ENCODE measurements around the gene YPEL4.
"Not testable (repeated sequence)": the region's sequence is repeated elsewhere in the genome, so short reads cannot be mapped to it uniquely, and the experiment has no call there.

Gene YPEL4

DNA sequence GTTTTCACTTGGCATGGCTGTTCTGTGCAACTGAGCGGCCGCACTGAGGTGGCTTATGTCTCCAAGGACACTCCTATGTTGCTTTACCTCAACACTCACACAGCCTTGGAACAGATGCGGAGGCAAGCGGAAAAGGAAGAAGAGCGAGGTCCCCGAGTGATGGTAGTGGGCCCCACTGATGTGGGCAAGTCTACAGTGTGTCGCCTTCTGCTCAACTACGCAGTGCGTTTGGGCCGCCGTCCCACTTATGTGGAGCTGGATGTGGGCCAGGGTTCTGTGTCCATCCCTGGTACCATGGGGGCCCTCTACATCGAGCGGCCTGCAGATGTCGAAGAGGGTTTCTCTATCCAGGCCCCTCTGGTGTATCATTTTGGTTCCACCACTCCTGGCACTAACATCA is 10.0 kb upstream of the YPEL4 start:
- H3K36me3 ChIP-seq (ENCODE audit: insufficient read depth, low read length) = peaks cover 7% of the 10 kb centered on the region; the same call in 1 of the 2 replicates
- no peaks in the 10 kb centered on the region for H3K9me3 ChIP-seq (ENCODE audit: control insufficient read depth, insufficient read depth, low read length)
- H3K9ac ChIP-seq (ENCODE audit: low read depth, low read length) = no peak overlapping the region
- H3K4me1 ChIP-seq (ENCODE audit: insufficient read depth, low read length) = no peaks in the 10 kb centered on the region

DNA sequence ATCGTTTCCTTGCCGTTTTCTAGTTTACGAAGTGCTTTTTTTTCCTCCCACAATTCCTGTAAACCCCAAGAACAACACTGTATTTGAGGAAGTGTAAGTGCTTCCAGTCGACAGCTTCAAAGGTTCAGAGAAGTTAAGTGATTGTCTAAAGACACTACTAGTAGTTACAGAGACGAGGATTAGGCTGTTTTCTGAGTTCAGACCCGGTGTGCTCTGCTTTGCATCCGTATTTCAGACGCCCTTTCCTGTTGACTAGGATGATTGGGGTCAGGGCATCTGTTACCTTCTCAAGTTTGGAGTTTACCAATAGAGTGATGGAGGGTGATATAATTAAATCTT is 8.3 kb upstream of the YPEL4 start:
- peaks cover 7% of the 10 kb centered on the region; the same call in 1 of the 2 replicates for H3K36me3 ChIP-seq (ENCODE audit: insufficient read depth, low read length)
- H3K9ac ChIP-seq (ENCODE audit: low read depth, low read length) = peak overlapping the region; percentile 96
- H3K9me3 ChIP-seq (ENCODE audit: control insufficient read depth, insufficient read depth, low read length) = no peaks in the 10 kb centered on the region
- H3K4me1 ChIP-seq (ENCODE audit: insufficient read depth, low read length) = peaks cover 8% of the 10 kb centered on the region; the same call in 1 of the 2 replicates

DNA sequence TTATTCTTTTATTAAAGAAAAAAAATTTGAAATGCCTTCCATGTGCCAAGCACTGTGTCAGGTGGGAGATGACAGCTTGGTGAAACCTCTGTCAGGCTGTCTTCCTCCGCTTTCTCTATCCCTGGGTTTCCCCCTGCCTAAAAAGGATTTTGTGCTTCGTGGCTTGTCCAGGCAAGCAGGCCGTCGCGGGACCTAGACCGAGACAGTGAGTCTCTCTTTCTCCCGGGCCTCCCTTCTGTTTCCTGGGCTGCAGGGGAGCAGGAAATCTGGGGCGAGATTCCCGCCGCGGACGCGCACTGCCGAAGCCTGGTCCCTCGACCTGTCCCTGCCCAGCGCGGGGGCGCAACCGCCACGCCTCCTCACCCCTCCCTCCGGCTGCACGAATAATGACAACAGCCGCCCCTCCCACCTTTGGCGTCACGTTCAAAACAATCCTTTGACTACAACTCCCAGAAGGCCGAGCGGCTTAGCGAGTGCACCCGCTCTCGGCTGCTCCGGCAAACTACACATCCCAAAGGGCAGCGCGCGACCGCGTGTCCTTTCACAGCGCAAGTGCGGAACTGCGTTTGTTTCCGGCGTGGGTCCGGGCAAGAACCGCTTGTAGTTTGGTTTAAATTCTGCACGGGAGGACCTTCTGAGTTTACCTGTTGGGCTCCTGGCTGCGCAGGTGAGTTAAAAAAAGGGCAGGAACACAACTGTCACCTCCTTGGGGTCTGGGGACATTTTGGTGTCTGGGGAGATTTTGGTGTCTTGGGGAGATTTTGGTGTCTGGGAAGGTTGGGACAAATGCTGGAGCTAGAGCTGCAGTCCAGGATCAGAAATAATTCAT is 7.7 kb upstream of the YPEL4 start, which contains the start of gene CLP1:
TSS of gene CLP1 (plus strand) at position 569 of the 829 bp plus-strand sequence. CDS start 1,715 bp downstream, outside the sequence.
- Histone ChIP-seq H3K36me3 (ENCODE audit: insufficient read depth, low read length) (peaks cover 7% of the 10 kb centered on the region; the same call in 1 of the 2 replicates), H3K4me1 (ENCODE audit: insufficient read depth, low read length) (peaks cover 11% of the 10 kb centered on the region; the same call in 1 of the 2 replicates), H3K9me3 (ENCODE audit: control insufficient read depth, insufficient read depth, low read length) (no peaks in the 10 kb centered on the region), H3K9ac (ENCODE audit: low read depth, low read length) (peak within 1 kb of the TSS; percentile 96)

DNA sequence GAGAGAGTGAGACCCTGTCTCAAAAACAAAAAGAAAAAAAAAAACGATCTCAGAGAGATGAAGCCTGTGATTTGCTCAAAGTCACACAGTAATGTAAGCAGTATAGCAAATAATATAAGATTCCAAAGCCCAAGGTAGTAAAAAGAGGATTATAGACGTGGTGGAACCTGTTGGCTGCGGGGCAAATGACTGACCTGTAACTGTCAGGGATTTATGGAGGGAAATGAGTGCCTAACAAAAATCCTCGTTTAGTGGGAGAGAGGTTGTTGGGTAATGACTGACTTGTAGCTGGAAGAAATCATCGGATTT is 7.1 kb upstream of the YPEL4 start:
- no peaks in the 10 kb centered on the region for H3K9me3 ChIP-seq (ENCODE audit: control insufficient read depth, insufficient read depth, low read length)
- H3K36me3 ChIP-seq (ENCODE audit: insufficient read depth, low read length) = peaks cover 7% of the 10 kb centered on the region; the same call in 1 of the 2 replicates
- peak overlapping the region; percentile 96; the same call in 1 of the 2 replicates for H3K9ac ChIP-seq (ENCODE audit: low read depth, low read length)
- peaks cover 11% of the 10 kb centered on the region; the same call in 1 of the 2 replicates for H3K4me1 ChIP-seq (ENCODE audit: insufficient read depth, low read length)

DNA sequence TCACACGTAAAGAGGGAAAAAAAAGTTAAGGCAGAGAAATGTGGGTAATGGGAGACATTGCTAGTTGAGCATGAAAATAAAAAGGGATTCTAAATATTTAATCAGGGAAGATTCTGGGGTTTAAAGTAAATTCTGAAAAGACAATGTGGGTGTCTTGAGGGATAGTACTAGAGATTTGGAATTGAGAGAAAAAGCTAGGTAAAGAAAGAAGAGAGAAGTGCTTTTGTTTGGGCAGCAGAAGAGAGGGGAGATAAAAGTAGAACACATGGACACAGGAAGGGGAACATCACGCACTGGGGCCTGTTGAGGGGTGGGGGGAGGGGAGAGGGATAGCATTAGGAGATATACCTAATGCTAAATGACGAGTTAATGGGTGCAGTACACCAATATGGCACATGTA is 3.5 kb upstream of the YPEL4 start:
- Histone ChIP-seq H3K4me1 (ENCODE audit: insufficient read depth, low read length) (peaks cover 21% of the 10 kb centered on the region; the same call in 1 of the 2 replicates), H3K9ac (ENCODE audit: low read depth, low read length) (no peak overlapping the region), H3K36me3 (ENCODE audit: insufficient read depth, low read length) (no peaks in the 10 kb centered on the region), H3K9me3 (ENCODE audit: control insufficient read depth, insufficient read depth, low read length) (no peaks in the 10 kb centered on the region)

DNA sequence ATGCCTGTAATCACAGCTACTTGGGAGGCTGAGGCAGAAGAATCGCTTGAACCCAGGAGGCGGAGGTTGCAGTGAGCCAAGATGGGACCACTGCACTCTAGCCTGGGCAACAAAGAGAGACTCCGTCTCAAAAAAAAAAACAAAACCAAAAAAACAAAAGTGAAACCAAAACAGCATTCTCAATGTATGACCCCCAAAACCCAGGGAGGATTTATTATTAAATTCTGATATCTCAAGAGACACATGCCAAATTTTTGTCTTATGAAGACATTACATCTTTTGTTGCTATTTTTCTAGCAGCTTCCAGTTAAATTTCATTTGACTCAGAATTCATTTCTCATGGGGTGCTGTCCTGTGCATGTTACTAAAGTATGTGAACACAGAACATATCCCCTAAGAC is 3.0 kb upstream of the YPEL4 start:
- H3K36me3 ChIP-seq (ENCODE audit: insufficient read depth, low read length) = no peaks in the 10 kb centered on the region
- H3K4me1 ChIP-seq (ENCODE audit: insufficient read depth, low read length) = peaks cover 21% of the 10 kb centered on the region; the same call in 1 of the 2 replicates
- H3K9me3 ChIP-seq (ENCODE audit: control insufficient read depth, insufficient read depth, low read length) = no peaks in the 10 kb centered on the region
- no peak overlapping the region for H3K9ac ChIP-seq (ENCODE audit: low read depth, low read length)

DNA sequence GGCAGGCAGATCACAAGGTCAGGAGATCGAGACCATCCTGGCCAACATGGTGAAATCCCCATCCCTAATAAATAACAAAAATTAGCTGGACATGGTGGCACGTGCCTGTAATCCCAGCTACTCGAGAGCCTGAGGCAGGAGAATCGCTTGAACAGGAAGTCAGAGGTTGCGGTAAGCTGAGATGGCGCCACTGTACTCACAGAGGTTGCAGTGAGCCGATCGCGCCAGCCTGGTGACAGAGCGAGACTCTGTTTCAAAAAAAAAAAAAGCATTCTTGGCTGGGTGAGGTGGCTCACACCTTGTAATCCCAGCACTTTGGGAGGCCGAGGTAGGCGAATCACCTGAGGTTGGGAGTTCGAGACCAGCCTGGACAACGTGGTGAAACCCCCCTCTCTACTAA is 2.5 kb upstream of the YPEL4 start:
- H3K9ac ChIP-seq (ENCODE audit: low read depth, low read length); H3K36me3 ChIP-seq (ENCODE audit: insufficient read depth, low read length); H3K9me3 ChIP-seq (ENCODE audit: control insufficient read depth, insufficient read depth, low read length): not testable (repeated sequence)
- H3K4me1 ChIP-seq (ENCODE audit: insufficient read depth, low read length) = peaks cover 25% of the 10 kb centered on the region; the same call in 1 of the 2 replicates

DNA sequence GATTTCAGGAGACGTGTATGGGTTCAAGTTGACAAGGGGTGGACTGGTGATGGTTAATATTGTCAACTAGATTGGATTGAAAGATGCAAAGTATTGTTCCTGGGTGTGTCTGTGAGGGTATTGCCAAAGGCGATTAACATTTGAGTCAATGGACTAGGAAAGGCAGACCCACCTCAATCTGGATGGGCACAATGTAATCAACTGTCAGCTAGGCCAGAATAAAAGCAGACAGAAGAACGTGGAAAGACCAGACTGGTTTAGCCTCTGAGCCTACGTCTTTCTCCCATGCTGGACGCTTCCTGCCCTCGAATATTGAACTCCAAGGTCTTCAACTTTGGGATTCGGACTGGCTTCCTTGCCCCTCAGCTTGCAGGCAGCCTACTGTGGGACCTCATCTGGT is 1.7 kb upstream of the YPEL4 start:
- H3K9me3 ChIP-seq (ENCODE audit: control insufficient read depth, insufficient read depth, low read length) = no peaks in the 10 kb centered on the region
- no peaks in the 10 kb centered on the region for H3K36me3 ChIP-seq (ENCODE audit: insufficient read depth, low read length)
- peaks cover 27% of the 10 kb centered on the region; the same call in 1 of the 2 replicates for H3K4me1 ChIP-seq (ENCODE audit: insufficient read depth, low read length)
- no peak overlapping the region for H3K9ac ChIP-seq (ENCODE audit: low read depth, low read length)

DNA sequence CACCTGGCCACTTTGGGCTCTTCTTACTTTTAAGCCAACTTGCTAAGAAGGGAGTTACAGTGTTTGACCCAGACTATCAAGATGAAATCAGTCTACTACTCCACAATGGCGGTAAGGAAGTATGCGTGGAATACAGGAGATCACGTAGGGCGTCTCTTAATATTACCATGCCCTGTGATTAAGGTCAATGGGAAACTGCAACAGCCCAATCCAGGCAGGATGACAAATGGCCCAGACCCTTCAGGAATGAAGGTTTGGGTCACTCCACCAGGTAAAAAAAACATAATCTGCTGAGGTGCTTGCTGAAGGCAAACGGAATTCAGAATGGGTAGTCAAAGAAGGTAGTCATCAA is 1.0 kb upstream of the YPEL4 start:
- Histone ChIP-seq H3K9me3 (ENCODE audit: control insufficient read depth, insufficient read depth, low read length) (no peaks in the 10 kb centered on the region), H3K36me3 (ENCODE audit: insufficient read depth, low read length) (no peaks in the 10 kb centered on the region), H3K4me1 (ENCODE audit: insufficient read depth, low read length) (peaks cover 32% of the 10 kb centered on the region; the same call in 1 of the 2 replicates), H3K9ac (ENCODE audit: low read depth, low read length) (no peak overlapping the region)

DNA sequence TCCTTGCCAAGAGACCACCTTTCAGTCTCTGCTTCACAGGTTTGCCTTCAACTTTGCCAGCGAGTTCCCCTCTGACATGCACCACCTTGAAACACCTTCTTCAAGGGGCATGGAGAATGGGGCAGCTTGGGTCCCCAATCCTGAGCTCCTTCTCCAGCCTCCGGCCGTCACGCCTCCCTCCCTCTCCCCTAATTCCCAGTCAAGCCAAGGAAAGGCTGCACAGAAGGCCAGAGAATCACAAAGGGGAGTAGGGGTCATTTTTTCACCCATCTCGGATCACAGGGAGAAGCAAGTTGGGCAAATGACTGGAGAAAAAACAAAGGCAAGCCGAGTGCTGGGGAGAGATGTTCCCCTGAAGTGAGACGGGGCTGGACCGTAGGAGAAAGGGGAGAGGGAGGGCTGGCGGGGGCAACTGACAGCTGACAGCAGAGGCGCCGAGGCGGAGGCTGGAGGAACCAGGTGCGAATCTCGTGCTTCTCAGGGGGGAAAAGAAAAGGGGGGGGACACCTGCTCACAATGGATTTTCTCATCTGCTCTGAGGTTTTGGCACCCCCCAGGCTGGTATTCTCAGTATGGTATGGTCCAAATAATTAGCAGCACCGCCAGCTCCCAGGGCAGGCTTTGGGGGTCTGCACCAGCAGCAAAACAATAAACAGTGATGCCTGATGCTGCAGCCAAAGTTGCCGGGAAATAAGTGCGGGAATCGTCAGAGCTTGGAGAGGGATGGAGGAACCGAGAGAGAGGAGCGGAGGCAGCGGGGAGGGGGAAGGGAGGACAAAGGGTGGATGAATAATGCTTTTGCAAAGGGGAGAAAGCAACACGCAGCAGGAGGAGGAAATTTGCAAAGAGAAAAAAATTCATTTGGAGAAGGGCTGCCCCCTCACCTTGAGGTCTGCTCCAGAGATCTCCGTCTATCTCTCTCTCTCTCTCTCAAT is 644 bp downstream of the YPEL4 start:
- Histone ChIP-seq H3K9ac (ENCODE audit: low read depth, low read length) (peak overlapping the region; percentile 34), H3K9me3 (ENCODE audit: control insufficient read depth, insufficient read depth, low read length) (no peaks in the 10 kb centered on the region), H3K36me3 (ENCODE audit: insufficient read depth, low read length) (no peaks in the 10 kb centered on the region), H3K4me1 (ENCODE audit: insufficient read depth, low read length) (peaks cover 40% of the 10 kb centered on the region)

DNA sequence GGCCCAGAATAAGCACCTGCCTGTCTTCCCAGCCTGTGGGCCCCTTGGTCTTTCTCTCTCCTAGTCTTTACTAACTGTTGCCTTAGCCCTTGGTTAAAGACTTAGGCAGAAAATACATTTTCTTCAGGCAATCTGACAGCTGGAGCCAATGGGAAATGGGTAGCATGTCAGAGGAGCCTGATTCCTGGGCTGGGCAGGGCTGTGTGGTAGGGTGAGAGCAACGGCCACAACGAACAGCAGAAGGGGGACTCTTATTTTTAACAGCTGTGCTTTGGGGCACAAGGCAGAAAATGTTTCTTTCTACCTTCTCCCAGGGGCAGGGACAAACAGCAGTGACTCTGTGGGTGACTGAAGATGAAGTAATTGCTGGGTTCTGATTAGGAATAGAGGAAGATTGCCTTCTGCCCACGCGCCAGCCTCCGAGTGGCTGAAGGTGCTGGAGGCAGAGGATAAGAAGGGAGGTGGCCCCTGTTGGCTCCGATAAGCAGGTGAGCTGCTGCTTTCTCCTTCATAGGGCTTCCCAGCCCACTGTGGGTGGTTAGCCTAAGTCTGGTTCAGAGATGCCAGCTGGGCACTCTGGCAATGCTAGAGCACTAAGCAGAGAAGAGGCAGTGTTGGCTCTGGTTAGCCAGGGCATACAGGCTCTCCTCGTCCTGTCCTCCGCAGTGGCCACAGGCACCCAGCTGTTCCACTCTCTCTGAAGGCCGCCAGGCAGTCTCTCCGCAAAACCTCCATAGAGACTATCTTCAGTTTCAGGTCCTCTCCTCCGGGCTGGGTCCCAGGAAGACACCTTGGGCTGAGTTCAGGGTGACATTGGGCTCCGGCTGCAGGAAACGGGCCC is 1.5 kb downstream of the YPEL4 start:
- Histone ChIP-seq H3K4me1 (ENCODE audit: insufficient read depth, low read length) (peaks cover 34% of the 10 kb centered on the region), H3K9me3 (ENCODE audit: control insufficient read depth, insufficient read depth, low read length) (no peaks in the 10 kb centered on the region), H3K36me3 (ENCODE audit: insufficient read depth, low read length) (no peaks in the 10 kb centered on the region), H3K9ac (ENCODE audit: low read depth, low read length) (peak overlapping the region; percentile 34)

DNA sequence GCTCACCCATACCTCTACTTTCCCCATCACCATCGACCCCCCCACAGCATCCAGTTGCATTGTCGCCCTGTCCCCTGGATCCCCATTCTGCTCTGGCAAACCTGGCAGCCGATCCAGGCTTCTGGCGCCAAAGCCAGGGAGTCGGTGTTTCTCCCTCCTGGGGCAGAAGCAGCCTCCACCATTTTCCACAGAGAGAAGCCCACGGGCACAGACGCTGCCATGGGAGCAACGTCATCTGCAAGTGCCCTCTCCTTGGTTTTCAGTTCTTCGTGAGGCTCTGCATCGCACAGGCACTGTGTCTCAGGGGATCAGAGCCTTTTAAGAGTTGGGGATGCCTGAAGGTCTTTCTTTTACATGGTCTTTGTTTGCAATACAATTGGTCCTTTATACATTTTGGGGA is 2.3 kb downstream of the YPEL4 start:
- peak overlapping the region; percentile 34 for H3K9ac ChIP-seq (ENCODE audit: low read depth, low read length)
- H3K4me1 ChIP-seq (ENCODE audit: insufficient read depth, low read length) = peaks cover 29% of the 10 kb centered on the region
- H3K36me3 ChIP-seq (ENCODE audit: insufficient read depth, low read length) = no peaks in the 10 kb centered on the region
- no peaks in the 10 kb centered on the region for H3K9me3 ChIP-seq (ENCODE audit: control insufficient read depth, insufficient read depth, low read length)

DNA sequence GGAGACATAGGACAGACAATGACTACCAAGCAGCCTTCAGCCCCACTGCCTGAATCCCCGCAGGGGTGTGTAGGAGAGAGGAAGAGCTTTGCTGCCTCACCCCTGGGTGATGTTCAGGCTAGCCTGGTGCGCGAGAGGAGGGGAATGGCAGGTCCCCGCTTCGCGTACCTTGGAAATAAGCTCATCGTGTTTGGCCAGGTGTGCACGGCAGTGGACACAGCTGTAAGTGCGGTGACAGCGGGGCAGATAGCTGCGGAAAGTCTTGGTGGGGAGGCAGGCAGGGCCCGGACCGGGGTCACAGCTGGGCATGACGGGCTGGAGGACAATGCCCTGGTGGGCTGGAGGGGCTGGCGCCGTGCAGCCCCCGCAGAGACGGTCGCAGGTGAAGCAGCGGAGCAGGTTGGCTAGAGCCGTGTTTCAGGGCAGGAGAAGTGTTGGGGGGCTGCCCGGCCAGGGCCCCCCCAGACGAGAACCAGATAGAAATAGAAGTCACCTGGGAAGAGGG is 2.9 kb downstream of the YPEL4 start:
- peaks cover 1% of the 10 kb centered on the region; the same call in 1 of the 2 replicates for H3K36me3 ChIP-seq (ENCODE audit: insufficient read depth, low read length)
- H3K9me3 ChIP-seq (ENCODE audit: control insufficient read depth, insufficient read depth, low read length) = no peaks in the 10 kb centered on the region
- H3K9ac ChIP-seq (ENCODE audit: low read depth, low read length) = peak overlapping the region; percentile 34
- peaks cover 31% of the 10 kb centered on the region for H3K4me1 ChIP-seq (ENCODE audit: insufficient read depth, low read length)

Measured in ES-I3 (cell line).